K562 (cell line): ENCODE measurements around the gene MED22. TPM values are rescaled to one million over a fixed set of nuclear protein-coding genes. Genes with fewer than 3 reads are reported as not detected.

ENCODE experiments used
- ATAC-seq: fragments of 200-7000 bp; cut with Tn5 transposase; 3 replicates; pipeline ENCODE4 v1.9.1; 2020; ENCODE audit warnings: moderate library complexity
- BruUV-seq: library from RNA; stranded (reverse); fragments of 400-500 nt; replicated peaks from 2 replicates; lab custom pipeline; 2021; lab: Mats Ljungman, UMichigan
- CTCF ChIA-PET: fragments of 300-600 bp; formaldehyde crosslinking; extraction: SDS; loops from one replicate; lab custom pipeline; 2021; ENCODE audit warnings: low intra/inter-chr PET ratio; lab: Yijun Ruan, JAX
- POLR2A ChIA-PET: fragments of 300-600, 350-650 bp; sonication (Branson Sonifier 250); formaldehyde crosslinking; extraction: SDS; loops from one replicate; lab custom pipeline; 2021; ENCODE audit warnings: antibody characterized with exemption, inconsistent platforms; lab: Yijun Ruan, JAX
- DNase-seq, 4 experiments: peaks; one replicate each; pipeline versions ENCODE4 v3.0.0 to v3.0.0-alpha.2; 2011 to 2018; ENCODE audit warnings: low spot score in 3 of 4, mixed read lengths in 3 of 4; ENCODE audit errors: extremely low read depth in 1 of 4
- FAIRE-seq: peaks from 2 replicates; lab custom pipeline; 2011; peaks lifted over from hg19 to GRCh38; lab: Jason Lieb, UNC
- H2AFZ ChIP-seq: 2 replicates; pipeline ENCODE4 v1.6.0; 2011; ENCODE audit warnings: low read depth, low read length, control low read depth, inconsistent platforms
- H3K27ac ChIP-seq: fragments of 200-600 bp; 3 replicates; pipeline ENCODE4 v1.8.0; 2011; ENCODE audit warnings: low read depth, mild to moderate bottlenecking, control low read depth, inconsistent platforms, low read length, moderate library complexity, mixed read lengths; ENCODE audit errors: extremely low read depth
- H3K27me3 ChIP-seq, 2 experiments: fragments of 300-600 bp in 1 of 2; 2 replicates in 1 of 2; 3 replicates in 1 of 2; pipeline versions ENCODE4 v1.6.0 to v1.8.0; 2011; ENCODE audit warnings: inconsistent platforms in 2 of 2, low read length in 2 of 2, mild to moderate bottlenecking in 1 of 2, mixed read lengths in 1 of 2, moderate library complexity in 1 of 2; ENCODE audit not compliant: control insufficient read depth in 2 of 2, insufficient read depth in 2 of 2
- H3K36me3 ChIP-seq: fragments of 300-600 bp; 3 replicates; pipeline ENCODE4 v1.8.0; 2011; ENCODE audit warnings: mild to moderate bottlenecking, low read length, inconsistent platforms; ENCODE audit not compliant: control insufficient read depth, insufficient read depth
- H3K4me1 ChIP-seq, 2 experiments: fragments of 200-600 bp in 1 of 2; replicated peaks in 1 of 2; 2 replicates in 1 of 2; 3 replicates in 1 of 2; pipeline versions ENCODE4 v1.5.1 to v1.8.0; 2011; ENCODE audit warnings: inconsistent platforms in 2 of 2, low read length in 2 of 2, mild to moderate bottlenecking in 1 of 2, mixed read lengths in 1 of 2, moderate library complexity in 1 of 2; ENCODE audit not compliant: control insufficient read depth in 2 of 2, insufficient read depth in 2 of 2
- H3K4me2 ChIP-seq: 2 replicates; pipeline ENCODE4 v1.6.1; 2011; ENCODE audit warnings: low read length, control low read depth, inconsistent platforms, mixed read lengths; ENCODE audit not compliant: insufficient read depth
- H3K4me3 ChIP-seq: fragments of 200-600 bp; sonication (generic), shearing (Covaris generic); 2 replicates; pipeline ENCODE4 v1.5.1; 2016; ENCODE audit warnings: control low read depth, inconsistent platforms
- H3K79me2 ChIP-seq: fragments of 200-600 bp; 3 replicates; pipeline ENCODE4 v1.8.0; 2011; ENCODE audit warnings: low read length, inconsistent platforms; ENCODE audit not compliant: control insufficient read depth, insufficient read depth
- H3K9ac ChIP-seq, 2 experiments: 2 replicates each; pipeline versions ENCODE4 v1.6.0 to v1.6.1; 2011; ENCODE audit warnings: low read depth in 2 of 2, low read length in 2 of 2, control low read depth in 1 of 2, inconsistent platforms in 1 of 2, mild to moderate bottlenecking in 1 of 2, mixed read lengths in 1 of 2; ENCODE audit not compliant: insufficient read depth in 1 of 2
- H3K9me1 ChIP-seq: one replicate; pipeline ENCODE4 v1.6.0; 2011; ENCODE audit warnings: inconsistent platforms, mild to moderate bottlenecking, low read length, moderate library complexity; ENCODE audit not compliant: control insufficient read depth, insufficient read depth
- H3K9me3 ChIP-seq: replicated peaks from 2 replicates; pipeline ENCODE4 v1.5.1; 2011; ENCODE audit warnings: low read depth, low read length, inconsistent platforms; ENCODE audit not compliant: control insufficient read depth, insufficient read depth
- H4K20me1 ChIP-seq: replicated peaks from 2 replicates; pipeline ENCODE4 v1.6.1; 2011; ENCODE audit warnings: low read length, inconsistent platforms, mixed read lengths; ENCODE audit not compliant: control insufficient read depth, insufficient read depth
- BHLHE40 ChIP-seq: IDR thresholded peaks from 2 replicates; pipeline ENCODE4 v1.6.1; 2011; ENCODE audit warnings: low read length, improper control_type of control experiment
- CEBPG ChIP-seq, 3 experiments: fragments of 200-800 bp in 1 of 3; sonication (Bioruptor generic) in 1 of 3; sonication (generic) in 1 of 3; formaldehyde crosslinking in 1 of 3; IDR thresholded peaks in 2 of 3; conservative IDR thresholded peaks in 1 of 3; 2 replicates each; pipeline versions ENCODE4 v1.6.1 to v1.8.0; 2016 to 2022; ENCODE audit warnings: missing compliant biosample characterization in 2 of 3, missing genetic modification characterization in 2 of 3, mild to moderate bottlenecking in 1 of 3, missing genetic modification reagents in 1 of 3
- CTCF ChIP-seq, 3 experiments: IDR thresholded peaks in 2 of 3; conservative IDR thresholded peaks in 1 of 3; 2 replicates each; pipeline ENCODE4 v1.5.1; 2011 to 2012; ENCODE audit warnings: low read length in 3 of 3, mild to moderate bottlenecking in 3 of 3, control low read depth in 2 of 3, improper control_type of control experiment in 1 of 3, inconsistent platforms in 1 of 3, low read depth in 1 of 3, mixed read lengths in 1 of 3, moderate library complexity in 1 of 3; ENCODE audit not compliant: insufficient read depth in 2 of 3
- EGR1 ChIP-seq: fragments of 450-650 bp; conservative IDR thresholded peaks from 2 replicates; pipeline ENCODE4 v1.6.1; 2017; ENCODE audit warnings: mild to moderate bottlenecking
- GABPB2 ChIP-seq: fragments of 250-450 bp; sonication (Bioruptor Pico); conservative IDR thresholded peaks from 2 replicates; pipeline ENCODE4 v1.5.1; 2021; ENCODE audit warnings: mild to moderate bottlenecking
- PCBP2 ChIP-seq: fragments of 200-400 bp; formaldehyde crosslinking; IDR thresholded peaks from 2 replicates; pipeline ENCODE4 v1.6.1; 2018; ENCODE audit warnings: low read length, low read depth, mild to moderate bottlenecking, moderate library complexity; ENCODE audit not compliant: poor library complexity, severe bottlenecking
- SPI1 ChIP-seq: IDR thresholded peaks from 2 replicates; pipeline ENCODE4 v1.6.1; 2011; ENCODE audit warnings: low read depth, low read length, control low read depth, borderline replicate concordance
- ZBTB26 ChIP-seq: fragments of 450-650 bp; formaldehyde crosslinking; IDR thresholded peaks from 2 replicates; pipeline ENCODE4 v1.4.0; 2022; ENCODE audit warnings: missing genetic modification characterization
- ZNF133 ChIP-seq: fragments of 250-450 bp; sonication (Bioruptor Pico); IDR thresholded peaks from 2 replicates; pipeline ENCODE4 v1.4.0; 2020; ENCODE audit warnings: mild to moderate bottlenecking
- ZNF311 ChIP-seq: fragments of 250-450 bp; sonication (Bioruptor Pico); IDR thresholded peaks from 2 replicates; pipeline ENCODE4 v1.4.0; 2020; ENCODE audit warnings: mild to moderate bottlenecking, moderate library complexity
- WGBS: fragments of 100-300 bp; shearing (Covaris generic); methylation state at CpG from one replicate; pipeline ENCODE4 v1.1.6; 2016; ENCODE audit warnings: low coverage, mixed read lengths; ENCODE audit not compliant: insufficient coverage; ENCODE audit errors: missing lambda C conversion rate; 5-methylcytosine and 5-hydroxymethylcytosine counted together
- in situ Hi-C: fragments of 300-500 bp; cut with MboI; formaldehyde crosslinking; loops from 4 replicates; pipeline ENCODE4 v1.15.0; 2018; ENCODE audit warnings: inconsistent platforms, mixed read lengths
- intact Hi-C: fragments of 100-400 bp; cut with micrococcal nuclease; formaldehyde crosslinking; loops from 2 replicates; pipeline ENCODE4 v1.14.2; 2022
- polyA plus RNA-seq, 8 experiments: library from polyadenylated mRNA; depleted of rRNA in 4 of 8; stranded (reverse) in 5 of 8; unstranded in 3 of 8; fragments of >200 nt; fragmentation: Nextera tagmentation in 2 of 8; fragmentation: Illumina TruSeq in 1 of 8; extraction: Ambion mirVana in 2 of 8; extraction: Trizol in 1 of 8; gene quantifications; 2 replicates each; pipeline versions ENCODE4 v1.2.1 to v1.2.3, GENCODE V29; 2011 to 2014; ENCODE audit warnings: inconsistent platforms in 1 of 8, missing spikeins in 1 of 8
- total RNA-seq, 7 experiments: library from RNA; depleted of rRNA in 6 of 7; stranded (reverse); fragments of >200 nt in 6 of 7; fragmentation: Illumina TruSeq in 2 of 7; extraction: Trizol in 2 of 7; gene quantifications; 2 replicates each; pipeline versions ENCODE4 v1.2.1 to v1.2.3, GENCODE V29; 2011 to 2021; ENCODE audit warnings: low replicate concordance in 1 of 7

MED22 gene
- total and polyA plus RNA-seq, 9 of the 15 experiments (the other 6 are each of a cell fraction or from before 2014, with no cell fraction given), result 0.73 to 35.6 (median 22.3) TPM

GRCh38 chr9:133375116-133375723 lies 27.3 kb upstream of the MED22 start (continued):
- TF ChIP-seq ZBTB26 (CRISPR knock-in tag) (no peak), PCBP2 (no peak), ZNF311 (no peak), CTCF (IDR thresholded peaks at IDR 0.05 in 2 of 3, conservative IDR thresholded peaks at IDR 0.05 in 1 of 3; ENCODE audit: insufficient read depth in 2 of 3, low read depth in 1 of 3, low read length in 3 of 3) (peak in 2 of 3 experiments; percentile 10 to 30; a peak in 1 of 6 replicates), ZNF133 (CRISPR knock-in tag) (no peak)
- TF ChIP-seq, all 486 proteins: peak for 23

GRCh38 chr9:133374612-133375115 lies 26.7 kb upstream of the MED22 start:
- POLR2A ChIA-PET, result interaction anchor here (0.5 to 8.5 kb wide), 9 partner anchors 10 to 627 kb away, joined by 3 to 109 read pairs (median 5); partner anchors contain the start of genes MED22, RPL7A, SURF1 and SURF2
- Histone ChIP-seq H3K9me3 (no peaks in the 10 kb centered on the region), H2AFZ (no peak overlapping the region), H3K36me3 (peaks cover 45% of the 10 kb centered on the region), H3K27ac (peak overlapping the region; percentile 97), H3K4me2 (peak overlapping the region; percentile 88), H3K9me1 (peaks cover 23% of the 10 kb centered on the region), H4K20me1 (peaks cover 41% of the 10 kb centered on the region), H3K9ac (peak overlapping the region; percentile 97), H3K4me3 (peak overlapping the region; percentile 87), H3K4me1 (peaks cover 43 to 51% of the 10 kb centered on the region in 2 experiments; a peak in 4 of 5 replicates), H3K79me2 (peaks cover 70% of the 10 kb centered on the region), H3K27me3 (no peaks in the 10 kb centered on the region)
- in situ Hi-C loops, result no loop called here
- ATAC-seq (no peak), FAIRE-seq (peak; percentile 69), DNase-seq (peak in 1 of 4 experiments; percentile 46)
- CTCF ChIA-PET, result no interaction called here
- TSS peak; percentile 44 for BruUV-seq
- intact Hi-C loops, result no loop called here
- 0% methylated on average over 12 of the region's 12 CpGs for WGBS
- no peak for TF ChIP-seq GABPB2
- no peak for TF ChIP-seq BHLHE40
- TF ChIP-seq SPI1, result no peak
- TF ChIP-seq CEBPG (CRISPR knock-in tag; IDR thresholded peaks at IDR 0.05), result peak; percentile 60; the same call in 1 of the 2 replicates
- peak in 1 of 2 experiments; percentile 69; a peak in 2 of 4 replicates for TF ChIP-seq CEBPG (tag; conservative IDR thresholded peaks at IDR 0.05 in 1 of 2, IDR thresholded peaks at IDR 0.05 in 1 of 2)
- TF ChIP-seq EGR1, result 0 out of 2 replicates have a peak, but pooled peaks have one; percentile 5
